ENCODE measurements around the gene SLK.

DNA sequence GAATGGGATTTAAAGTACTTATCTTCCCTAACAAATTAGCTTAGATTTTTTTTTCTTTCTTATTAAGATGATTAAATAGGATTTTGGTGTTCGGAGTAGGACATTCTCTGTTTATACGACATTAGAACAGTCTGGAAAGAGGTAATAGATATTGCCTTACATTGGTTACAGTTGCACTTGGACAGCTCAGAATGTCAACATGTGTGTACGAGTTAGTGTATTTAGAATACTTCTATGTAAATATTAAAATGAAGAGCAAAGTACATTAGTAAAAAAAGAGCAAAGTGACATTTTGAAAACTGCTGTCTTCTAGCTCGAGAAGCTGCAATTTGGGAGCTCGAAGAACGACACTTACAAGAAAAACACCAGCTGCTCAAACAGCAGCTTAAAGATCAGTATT lies 51.5 kb downstream of the SLK start:
- TF ChIP-seq, protein P1, sequence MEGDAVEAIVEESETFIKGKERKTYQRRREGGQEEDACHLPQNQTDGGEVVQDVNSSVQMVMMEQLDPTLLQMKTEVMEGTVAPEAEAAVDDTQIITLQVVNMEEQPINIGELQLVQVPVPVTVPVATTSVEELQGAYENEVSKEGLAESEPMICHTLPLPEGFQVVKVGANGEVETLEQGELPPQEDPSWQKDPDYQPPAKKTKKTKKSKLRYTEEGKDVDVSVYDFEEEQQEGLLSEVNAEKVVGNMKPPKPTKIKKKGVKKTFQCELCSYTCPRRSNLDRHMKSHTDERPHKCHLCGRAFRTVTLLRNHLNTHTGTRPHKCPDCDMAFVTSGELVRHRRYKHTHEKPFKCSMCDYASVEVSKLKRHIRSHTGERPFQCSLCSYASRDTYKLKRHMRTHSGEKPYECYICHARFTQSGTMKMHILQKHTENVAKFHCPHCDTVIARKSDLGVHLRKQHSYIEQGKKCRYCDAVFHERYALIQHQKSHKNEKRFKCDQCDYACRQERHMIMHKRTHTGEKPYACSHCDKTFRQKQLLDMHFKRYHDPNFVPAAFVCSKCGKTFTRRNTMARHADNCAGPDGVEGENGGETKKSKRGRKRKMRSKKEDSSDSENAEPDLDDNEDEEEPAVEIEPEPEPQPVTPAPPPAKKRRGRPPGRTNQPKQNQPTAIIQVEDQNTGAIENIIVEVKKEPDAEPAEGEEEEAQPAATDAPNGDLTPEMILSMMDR (IDR thresholded peaks at IDR 0.05) = no peak
- TF ChIP-seq POLR2A (IDR thresholded peaks at IDR 0.05) = no peak
- no peak for TF ChIP-seq POLR2AphosphoS5 (IDR thresholded peaks at IDR 0.05)
- TF ChIP-seq EP300 (IDR thresholded peaks at IDR 0.05) = no peak

Measured in upper lobe of left lung (tissue), 4 donors.